Measurements from ENCODE around the gene STIM1.

DNA sequence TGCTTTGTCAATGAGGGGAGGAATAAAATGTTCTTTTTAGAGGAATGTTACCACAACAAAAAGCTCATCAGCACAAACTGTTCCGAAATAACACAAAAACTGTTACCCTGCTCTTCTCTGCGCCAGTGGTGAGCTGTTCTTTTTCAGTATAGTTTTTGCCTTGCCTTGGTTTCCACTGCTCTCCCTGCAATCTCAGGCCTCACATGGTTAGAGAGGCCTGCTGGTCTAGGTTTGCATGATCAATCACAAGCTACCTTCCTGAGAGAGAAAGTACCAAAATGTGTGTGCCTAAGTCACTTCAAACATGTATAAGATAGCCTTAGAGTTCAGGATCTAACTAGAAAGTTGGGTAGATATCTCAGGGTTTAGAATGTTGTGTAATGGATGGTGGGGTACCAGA, 114.6 kb downstream of the STIM1 start:
- TF ChIP-seq, protein P1, sequence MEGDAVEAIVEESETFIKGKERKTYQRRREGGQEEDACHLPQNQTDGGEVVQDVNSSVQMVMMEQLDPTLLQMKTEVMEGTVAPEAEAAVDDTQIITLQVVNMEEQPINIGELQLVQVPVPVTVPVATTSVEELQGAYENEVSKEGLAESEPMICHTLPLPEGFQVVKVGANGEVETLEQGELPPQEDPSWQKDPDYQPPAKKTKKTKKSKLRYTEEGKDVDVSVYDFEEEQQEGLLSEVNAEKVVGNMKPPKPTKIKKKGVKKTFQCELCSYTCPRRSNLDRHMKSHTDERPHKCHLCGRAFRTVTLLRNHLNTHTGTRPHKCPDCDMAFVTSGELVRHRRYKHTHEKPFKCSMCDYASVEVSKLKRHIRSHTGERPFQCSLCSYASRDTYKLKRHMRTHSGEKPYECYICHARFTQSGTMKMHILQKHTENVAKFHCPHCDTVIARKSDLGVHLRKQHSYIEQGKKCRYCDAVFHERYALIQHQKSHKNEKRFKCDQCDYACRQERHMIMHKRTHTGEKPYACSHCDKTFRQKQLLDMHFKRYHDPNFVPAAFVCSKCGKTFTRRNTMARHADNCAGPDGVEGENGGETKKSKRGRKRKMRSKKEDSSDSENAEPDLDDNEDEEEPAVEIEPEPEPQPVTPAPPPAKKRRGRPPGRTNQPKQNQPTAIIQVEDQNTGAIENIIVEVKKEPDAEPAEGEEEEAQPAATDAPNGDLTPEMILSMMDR (IDR thresholded peaks at IDR 0.05), result no peak
- TF ChIP-seq, protein P2, sequence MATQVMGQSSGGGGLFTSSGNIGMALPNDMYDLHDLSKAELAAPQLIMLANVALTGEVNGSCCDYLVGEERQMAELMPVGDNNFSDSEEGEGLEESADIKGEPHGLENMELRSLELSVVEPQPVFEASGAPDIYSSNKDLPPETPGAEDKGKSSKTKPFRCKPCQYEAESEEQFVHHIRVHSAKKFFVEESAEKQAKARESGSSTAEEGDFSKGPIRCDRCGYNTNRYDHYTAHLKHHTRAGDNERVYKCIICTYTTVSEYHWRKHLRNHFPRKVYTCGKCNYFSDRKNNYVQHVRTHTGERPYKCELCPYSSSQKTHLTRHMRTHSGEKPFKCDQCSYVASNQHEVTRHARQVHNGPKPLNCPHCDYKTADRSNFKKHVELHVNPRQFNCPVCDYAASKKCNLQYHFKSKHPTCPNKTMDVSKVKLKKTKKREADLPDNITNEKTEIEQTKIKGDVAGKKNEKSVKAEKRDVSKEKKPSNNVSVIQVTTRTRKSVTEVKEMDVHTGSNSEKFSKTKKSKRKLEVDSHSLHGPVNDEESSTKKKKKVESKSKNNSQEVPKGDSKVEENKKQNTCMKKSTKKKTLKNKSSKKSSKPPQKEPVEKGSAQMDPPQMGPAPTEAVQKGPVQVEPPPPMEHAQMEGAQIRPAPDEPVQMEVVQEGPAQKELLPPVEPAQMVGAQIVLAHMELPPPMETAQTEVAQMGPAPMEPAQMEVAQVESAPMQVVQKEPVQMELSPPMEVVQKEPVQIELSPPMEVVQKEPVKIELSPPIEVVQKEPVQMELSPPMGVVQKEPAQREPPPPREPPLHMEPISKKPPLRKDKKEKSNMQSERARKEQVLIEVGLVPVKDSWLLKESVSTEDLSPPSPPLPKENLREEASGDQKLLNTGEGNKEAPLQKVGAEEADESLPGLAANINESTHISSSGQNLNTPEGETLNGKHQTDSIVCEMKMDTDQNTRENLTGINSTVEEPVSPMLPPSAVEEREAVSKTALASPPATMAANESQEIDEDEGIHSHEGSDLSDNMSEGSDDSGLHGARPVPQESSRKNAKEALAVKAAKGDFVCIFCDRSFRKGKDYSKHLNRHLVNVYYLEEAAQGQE (IDR thresholded peaks at IDR 0.05; ENCODE audit: insufficient read depth in 1 of 2, low read depth in 2 of 2, low read length in 1 of 2), result no peak
- TF ChIP-seq TCF7L2 (IDR thresholded peaks at IDR 0.05; ENCODE audit: low read depth, low read length) (no peak), SIN3A (IDR thresholded peaks at IDR 0.05; ENCODE audit: borderline replicate concordance, insufficient read depth, low read depth, low read length) (no peak), POLR2AphosphoS5 (IDR thresholded peaks at IDR 0.05; ENCODE audit: low read depth, low read length) (no peak)

Measured in Panc1 (cell line).